SJSA1 (cell line): ENCODE data around the gene TEX11. TPM values are rescaled to one million over a fixed set of nuclear protein-coding genes. Genes with fewer than 3 reads are reported as not detected.
"Not testable (repeated sequence)": the region's sequence is repeated elsewhere in the genome, so short reads cannot be mapped to it uniquely, and the experiment has no call there.

ENCODE experiments used
- DNase-seq, 2 experiments: peaks; one replicate each; pipeline ENCODE4 v3.0.0-alpha.2; 2015 to 2020; ENCODE audit warnings: low spot score in 2 of 2, low read depth in 1 of 2
- H3K27ac ChIP-seq: fragments of 250-450 bp; sonication (Bioruptor Pico); 2 replicates; pipeline ENCODE4 v1.5.1; 2020; ENCODE audit warnings: mild to moderate bottlenecking, moderate library complexity
- H3K27me3 ChIP-seq: fragments of 250-450 bp; sonication (Bioruptor Pico); replicated peaks from 2 replicates; pipeline ENCODE4 v1.5.1; 2020; ENCODE audit warnings: mild to moderate bottlenecking, moderate library complexity
- H3K36me3 ChIP-seq: fragments of 250-450 bp; sonication (Bioruptor Pico); 2 replicates; pipeline ENCODE4 v1.5.1; 2020; ENCODE audit warnings: mild to moderate bottlenecking
- H3K4me1 ChIP-seq: fragments of 250-450 bp; sonication (Bioruptor Pico); replicated peaks from 2 replicates; pipeline ENCODE4 v1.6.1; 2021; ENCODE audit warnings: mild to moderate bottlenecking
- H3K4me3 ChIP-seq: fragments of 250-450 bp; sonication (Bioruptor Pico); 2 replicates; pipeline ENCODE4 v1.5.1; 2020; ENCODE audit warnings: mild to moderate bottlenecking
- H3K9me3 ChIP-seq: fragments of 250-450 bp; sonication (Bioruptor Pico); replicated peaks from 2 replicates; pipeline ENCODE4 v1.5.1; 2020; ENCODE audit warnings: mild to moderate bottlenecking
- total RNA-seq: library from RNA; depleted of rRNA; stranded (reverse); fragments of >200 nt; shearing (Covaris generic); gene quantifications from 2 replicates; pipeline ENCODE4 v1.2.3, GENCODE V29; 2014

TEX11 gene
- total RNA-seq, 1 experiment from 2014 or later: 41.4 TPM

DNA sequence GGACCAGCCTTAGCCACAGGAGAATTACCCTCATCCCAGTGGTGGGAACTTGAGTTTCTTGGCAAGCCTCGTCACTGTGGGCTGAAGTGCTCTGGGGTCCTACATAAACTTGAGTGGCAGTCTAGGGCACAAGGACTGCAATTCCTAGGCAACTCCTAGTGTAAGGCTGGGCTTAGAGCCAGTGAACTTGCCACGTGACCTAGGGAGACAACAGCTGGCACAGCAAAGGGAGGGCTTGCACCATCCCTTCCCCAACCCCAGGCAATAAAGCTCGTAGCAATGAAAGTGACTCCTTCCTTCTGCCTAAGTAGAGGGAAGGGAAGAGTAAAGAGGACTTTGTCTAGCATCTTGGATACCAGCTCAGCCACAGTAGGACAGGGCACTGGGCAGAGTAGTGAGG lies 81.8 kb downstream of the TEX11 start:
- Histone ChIP-seq H3K36me3 (no peaks in the 10 kb centered on the region), H3K9me3 (no peaks in the 10 kb centered on the region), H3K27me3 (no peaks in the 10 kb centered on the region), H3K4me1 (no peaks in the 10 kb centered on the region), H3K27ac (no peak overlapping the region), H3K4me3 (no peak overlapping the region)
- no peak for DNase-seq

DNA sequence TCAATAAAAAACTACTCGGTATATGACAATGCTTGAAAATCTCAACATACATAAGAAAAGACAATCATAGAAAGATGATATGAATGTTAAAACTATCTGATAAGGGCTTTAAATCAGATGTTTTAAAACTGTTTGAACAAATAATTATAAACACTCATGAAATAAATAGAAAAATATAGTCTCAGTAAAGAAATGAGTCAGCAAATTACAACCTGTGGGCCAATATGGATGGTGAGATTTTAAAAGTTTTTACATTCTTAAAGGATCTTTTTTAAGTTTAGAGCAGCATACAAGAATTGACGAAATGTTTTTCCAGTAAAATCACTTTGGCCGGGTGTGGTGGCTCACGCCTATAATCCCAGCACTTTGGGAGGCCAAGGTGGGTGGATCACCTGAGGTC lies 83.1 kb downstream of the TEX11 start:
- DNase-seq: no peak
- H3K4me3 ChIP-seq: no peak overlapping the region

GRCh38 chrX:70808942-70809940 lies 99.3 kb downstream of the TEX11 start:
- no peak for DNase-seq
- H3K27me3 ChIP-seq: no peaks in the 10 kb centered on the region
- no peaks in the 10 kb centered on the region for H3K4me1 ChIP-seq
- H3K27ac ChIP-seq: no peak overlapping the region
- no peak overlapping the region for H3K4me3 ChIP-seq
- no peaks in the 10 kb centered on the region for H3K36me3 ChIP-seq
- H3K9me3 ChIP-seq: no peaks in the 10 kb centered on the region

More for the DNA sequence above, 83.1 kb downstream of the TEX11 start:
- Histone ChIP-seq H3K27me3 (no peaks in the 10 kb centered on the region), H3K36me3 (no peaks in the 10 kb centered on the region), H3K27ac (no peak overlapping the region), H3K9me3 (no peaks in the 10 kb centered on the region), H3K4me1 (no peaks in the 10 kb centered on the region)

DNA sequence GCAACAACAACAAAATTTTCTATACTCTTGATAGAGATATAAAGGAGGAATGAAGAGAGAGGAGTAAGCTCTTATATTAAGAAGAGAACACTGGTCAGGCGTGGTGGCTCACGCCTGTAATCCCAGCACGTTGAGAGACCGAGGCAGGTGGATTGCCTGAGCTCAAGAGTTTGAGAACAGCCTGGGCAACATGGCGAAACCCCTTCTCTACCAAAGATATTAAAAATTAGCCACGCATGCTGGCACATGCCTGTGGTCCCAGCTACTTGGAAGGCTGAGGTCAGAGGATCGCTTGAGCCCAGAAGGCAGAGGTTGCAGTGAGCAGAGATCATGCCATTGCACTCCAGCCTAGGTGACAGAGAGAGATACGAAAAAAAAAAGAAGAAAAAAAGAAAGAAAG lies 102.4 kb downstream of the TEX11 start:
- Histone ChIP-seq H3K4me1 (no peaks in the 10 kb centered on the region), H3K36me3 (no peaks in the 10 kb centered on the region), H3K4me3 (no peak overlapping the region), H3K27ac (no peak overlapping the region), H3K9me3 (no peaks in the 10 kb centered on the region), H3K27me3 (no peaks in the 10 kb centered on the region)
- no peak for DNase-seq

GRCh38 chrX:70796742-70797141 lies 111.8 kb downstream of the TEX11 start:
- not testable (repeated sequence) for DNase-seq, H3K9me3 ChIP-seq, H3K27me3 ChIP-seq, H3K4me3 ChIP-seq, H3K36me3 ChIP-seq, H3K4me1 ChIP-seq, H3K27ac ChIP-seq

GRCh38 chrX:70774223-70774622 lies 134.3 kb downstream of the TEX11 start:
- Histone ChIP-seq H3K27me3 (no peaks in the 10 kb centered on the region), H3K4me3 (no peak overlapping the region), H3K36me3 (no peaks in the 10 kb centered on the region), H3K9me3 (no peaks in the 10 kb centered on the region), H3K4me1 (no peaks in the 10 kb centered on the region), H3K27ac (no peak overlapping the region)
- no peak for DNase-seq

GRCh38 chrX:70769659-70770227 lies 138.8 kb downstream of the TEX11 start:
- H3K4me3 ChIP-seq: no peak overlapping the region
- no peak overlapping the region for H3K27ac ChIP-seq
- no peaks in the 10 kb centered on the region for H3K36me3 ChIP-seq
- DNase-seq: no peak
- H3K4me1 ChIP-seq: no peaks in the 10 kb centered on the region
- no peaks in the 10 kb centered on the region for H3K27me3 ChIP-seq
- H3K9me3 ChIP-seq: no peaks in the 10 kb centered on the region

GRCh38 chrX:70762285-70762684 lies 146.2 kb downstream of the TEX11 start:
- no peak overlapping the region for H3K27ac ChIP-seq
- no peak for DNase-seq

GRCh38 chrX:70755850-70756249 lies 152.7 kb downstream of the TEX11 start:
- DNase-seq: no peak
- Histone ChIP-seq H3K27ac (no peak overlapping the region), H3K4me3 (no peak overlapping the region), H3K9me3 (no peaks in the 10 kb centered on the region), H3K4me1 (no peaks in the 10 kb centered on the region), H3K36me3 (no peaks in the 10 kb centered on the region), H3K27me3 (no peaks in the 10 kb centered on the region)

More at GRCh38 chrX:70762285-70762684, 146.2 kb downstream of the TEX11 start:
- H3K4me3 ChIP-seq: no peak overlapping the region
- H3K36me3 ChIP-seq: no peaks in the 10 kb centered on the region
- no peaks in the 10 kb centered on the region for H3K9me3 ChIP-seq
- H3K27me3 ChIP-seq: no peaks in the 10 kb centered on the region; the same call in 1 of the 2 replicates
- no peaks in the 10 kb centered on the region for H3K4me1 ChIP-seq

- no peaks in the 10 kb centered on the region for H3K4me1 ChIP-seq
- DNase-seq: no peak
- H3K9me3 ChIP-seq: no peaks in the 10 kb centered on the region
- H3K27ac ChIP-seq: no peak overlapping the region
- no peak overlapping the region for H3K4me3 ChIP-seq
- no peaks in the 10 kb centered on the region for H3K36me3 ChIP-seq
- no peaks in the 10 kb centered on the region for H3K27me3 ChIP-seq
These were observed 154.2 kb downstream of the TEX11 start for GRCh38 chrX:70754169-70754848.

- H3K36me3 ChIP-seq, H3K9me3 ChIP-seq, DNase-seq, H3K27me3 ChIP-seq, H3K27ac ChIP-seq, H3K4me1 ChIP-seq, H3K4me3 ChIP-seq: not testable (repeated sequence)
These were observed 174.7 kb downstream of the TEX11 start for GRCh38 chrX:70733774-70734173.

DNA sequence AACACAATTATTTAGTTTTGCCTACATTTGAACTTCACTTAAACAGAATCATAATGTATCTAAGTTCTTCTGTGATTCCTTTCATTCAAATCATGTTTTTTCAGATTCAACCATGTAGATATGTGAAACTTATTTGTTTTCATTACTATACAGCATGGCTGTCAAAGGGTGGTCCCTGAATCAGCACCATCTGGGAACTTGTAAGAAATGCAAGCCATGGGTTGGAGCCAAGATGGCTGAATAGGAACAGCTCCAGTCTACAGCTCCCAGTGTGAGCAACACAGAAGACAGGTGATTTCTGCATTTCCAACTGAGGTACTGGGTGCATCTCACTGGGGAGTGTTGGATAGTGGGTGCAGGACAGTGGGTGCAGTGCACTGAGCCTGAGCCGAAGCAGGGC lies 180.6 kb downstream of the TEX11 start:
- not testable (repeated sequence) for H3K36me3 ChIP-seq, H3K4me1 ChIP-seq, DNase-seq, H3K27ac ChIP-seq, H3K4me3 ChIP-seq, H3K9me3 ChIP-seq, H3K27me3 ChIP-seq

DNA sequence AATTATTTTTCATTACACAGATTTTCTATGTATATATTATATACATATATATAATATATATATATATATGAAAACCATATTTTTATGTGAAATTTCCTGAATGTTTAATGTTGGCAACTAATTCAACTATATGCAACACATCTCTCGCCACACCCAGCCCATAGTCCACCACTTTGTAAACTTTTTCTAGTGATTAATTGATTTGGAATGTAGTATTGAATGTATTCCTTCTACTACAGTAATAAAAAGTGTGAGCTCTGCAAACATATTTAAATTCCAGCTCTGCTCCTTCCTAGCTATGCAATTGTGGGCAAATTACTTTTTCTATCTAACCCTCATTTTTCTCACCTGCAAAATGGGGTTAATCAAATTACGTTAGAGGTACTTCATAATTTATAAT lies 187.8 kb downstream of the TEX11 start:
- no peaks in the 10 kb centered on the region for H3K27me3 ChIP-seq
- H3K9me3 ChIP-seq: no peaks in the 10 kb centered on the region
- H3K27ac ChIP-seq: no peak overlapping the region
- no peak overlapping the region for H3K4me3 ChIP-seq
- no peaks in the 10 kb centered on the region for H3K4me1 ChIP-seq
- H3K36me3 ChIP-seq: no peaks in the 10 kb centered on the region
- no peak for DNase-seq

DNA sequence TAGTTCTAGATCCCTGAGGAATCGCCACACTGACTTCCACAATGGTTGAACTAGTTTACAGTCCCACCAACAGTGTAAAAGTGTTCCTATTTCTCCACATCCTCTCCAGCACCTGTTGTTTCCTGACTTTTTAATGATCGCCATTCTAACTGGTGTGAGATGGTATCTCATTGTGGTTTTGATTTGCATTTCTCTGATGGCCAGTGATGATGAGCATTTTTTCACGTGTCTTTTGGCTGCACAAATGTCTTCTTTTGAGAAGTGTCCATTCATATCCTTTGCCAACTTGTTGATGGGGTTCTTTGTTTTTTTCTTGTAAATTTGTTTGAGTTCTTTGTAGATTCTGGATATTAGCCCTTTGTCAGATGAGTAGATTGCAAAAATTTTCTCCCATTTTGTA lies 197.2 kb downstream of the TEX11 start:
- not testable (repeated sequence) for H3K36me3 ChIP-seq, H3K27me3 ChIP-seq, H3K4me1 ChIP-seq, DNase-seq, H3K27ac ChIP-seq, H3K9me3 ChIP-seq, H3K4me3 ChIP-seq
